GM12891 (cell line): Measurements from ENCODE around the gene GAPDH.

Experiments used
- POLR2A ChIP-seq: IDR thresholded peaks from 2 replicates; pipeline ENCODE4 v1.6.1; 2011; ENCODE audit warnings: low read depth, low read length, control low read depth
- POLR2AphosphoS5 ChIP-seq: IDR thresholded peaks from 2 replicates; pipeline ENCODE4 v1.6.1; 2011; ENCODE audit warnings: low read depth, low read length, control low read depth
- SPI1 ChIP-seq: IDR thresholded peaks from 2 replicates; pipeline ENCODE4 v1.6.1; 2011; ENCODE audit warnings: low read depth, low read length, control low read depth
- TAF1 ChIP-seq: IDR thresholded peaks from 2 replicates; pipeline ENCODE4 v1.6.1; 2011; ENCODE audit warnings: low read depth, low read length, control low read depth

GRCh38 chr12:6546016-6546415, 11.7 kb downstream of the GAPDH start:
- no peak for TF ChIP-seq POLR2A
- no peak for TF ChIP-seq TAF1
- TF ChIP-seq SPI1, result no peak
- no peak for TF ChIP-seq POLR2AphosphoS5
